HCT116 (cell line): Measurements from ENCODE around the gene GPHN. TPM values are rescaled to one million over a fixed set of nuclear protein-coding genes. Genes with fewer than 3 reads are reported as not detected.
A peak's percentile ranks its signal among the peaks of the same experiment; 100 is the strongest.

Source experiments
- ATAC-seq: fragments of 200-7000 bp; cut with Tn5 transposase; 2 replicates; pipeline ENCODE4 v1.9.1; 2020; ENCODE audit warnings: mild to moderate bottlenecking, moderate library complexity
- BruUV-seq: library from RNA; stranded (reverse); fragments of 400-500 nt; replicated peaks from 2 replicates; lab custom pipeline; 2021; lab: Mats Ljungman, UMichigan
- CTCF ChIA-PET: fragments of 300-600 bp; sonication (Branson Sonifier 250); formaldehyde crosslinking; loops from one replicate; lab custom pipeline; 2021; ENCODE audit warnings: antibody characterized with exemption; lab: Charles Lee
- POLR2A ChIA-PET: fragments of 300-600, 350-600 bp; sonication (Branson Sonifier 250); formaldehyde crosslinking; loops from one replicate; lab custom pipeline; 2021; ENCODE audit warnings: antibody characterized with exemption; lab: Charles Lee
- RAD21 ChIA-PET, 2 experiments: fragments of 300-600 bp; sonication (Branson Sonifier 250); formaldehyde crosslinking; loops; one replicate each; lab custom pipeline; 2023; ENCODE audit warnings: low total read pairs in 2 of 2; ENCODE audit not compliant: uncharacterized antibody in 2 of 2, unreplicated experiment in 2 of 2, low non-redundant PET in 1 of 2; lab: Charles Lee
- DNase-seq: peaks from one replicate; pipeline ENCODE4 v3.0.0-alpha.2; 2010; ENCODE audit warnings: low read depth, low spot score
- H2AFZ ChIP-seq: fragments of 200-600 bp; shearing (Covaris generic), sonication (generic); 2 replicates; pipeline ENCODE4 v1.6.1; 2017; ENCODE audit warnings: low read depth, mixed run types, mixed read lengths, antibody characterized with exemption, low read length; ENCODE audit not compliant: poor library complexity, severe bottlenecking
- H3K27ac ChIP-seq: 2 replicates; pipeline ENCODE4 v1.5.1; 2012; ENCODE audit warnings: low read depth, low read length
- H3K27me3 ChIP-seq: fragments of 200-600 bp; sonication (generic); 2 replicates; pipeline ENCODE4 v1.6.1; 2016; ENCODE audit warnings: mixed run types, low read length, mixed read lengths; ENCODE audit not compliant: insufficient read depth
- H3K36me3 ChIP-seq, 2 experiments: fragments of 200-500 bp in 1 of 2; fragments of 200-600 bp in 1 of 2; sonication (Bioruptor generic) in 1 of 2; sonication (generic) in 1 of 2; 2 replicates each; pipeline versions ENCODE4 v1.5.1 to v1.6.1; 2014 to 2016; ENCODE audit warnings: low read length in 2 of 2, inconsistent platforms in 1 of 2, mixed read lengths in 1 of 2, mixed run types in 1 of 2; ENCODE audit not compliant: insufficient read depth in 2 of 2, control insufficient read depth in 1 of 2
- H3K4me1 ChIP-seq, 2 experiments: fragments of 200-600 bp in 1 of 2; sonication (generic) in 1 of 2; 2 replicates each; pipeline versions ENCODE4 v1.5.1 to v1.6.1; 2012 to 2017; ENCODE audit warnings: low read length in 2 of 2, inconsistent platforms in 1 of 2, mild to moderate bottlenecking in 1 of 2, mixed read lengths in 1 of 2, mixed run types in 1 of 2, moderate library complexity in 1 of 2; ENCODE audit not compliant: insufficient read depth in 2 of 2, control insufficient read depth in 1 of 2
- H3K4me2 ChIP-seq: fragments of 200-600 bp; sonication (generic); 2 replicates; pipeline ENCODE4 v1.6.1; 2017; ENCODE audit warnings: mixed run types, low read length, mixed read lengths
- H3K4me3 ChIP-seq, 2 experiments: fragments of 200-600 bp in 1 of 2; sonication (generic) in 1 of 2; replicated peaks in 1 of 2; 2 replicates each; pipeline ENCODE4 v1.5.1; 2011 to 2016; ENCODE audit warnings: low read length in 2 of 2, control low read depth in 1 of 2, low read depth in 1 of 2, mild to moderate bottlenecking in 1 of 2, mixed read lengths in 1 of 2, mixed run types in 1 of 2
- H3K79me2 ChIP-seq: fragments of 200-600 bp; sonication (generic); 2 replicates; pipeline ENCODE4 v1.6.1; 2017; ENCODE audit warnings: mild to moderate bottlenecking, mixed run types, low read length, moderate library complexity, mixed read lengths; ENCODE audit not compliant: insufficient read depth
- H3K9ac ChIP-seq: fragments of 200-600 bp; sonication (generic); 2 replicates; pipeline ENCODE4 v1.6.1; 2016; ENCODE audit warnings: low read length, mixed read lengths
- H3K9me2 ChIP-seq: fragments of 200-600 bp; sonication (generic), shearing (Covaris generic); 2 replicates; pipeline ENCODE4 v1.6.1; 2017; ENCODE audit warnings: mixed run types, mild to moderate bottlenecking, moderate library complexity; ENCODE audit not compliant: insufficient read depth
- H3K9me3 ChIP-seq, 2 experiments: fragments of 200-500 bp in 1 of 2; fragments of 200-600 bp in 1 of 2; sonication (Bioruptor generic) in 1 of 2; sonication (generic) in 1 of 2; 2 replicates each; pipeline ENCODE4 v1.6.1; 2014 to 2017; ENCODE audit warnings: low read length in 2 of 2, mixed read lengths in 2 of 2, inconsistent platforms in 1 of 2, low read depth in 1 of 2, mild to moderate bottlenecking in 1 of 2, mixed run types in 1 of 2, moderate library complexity in 1 of 2; ENCODE audit not compliant: control insufficient read depth in 1 of 2, insufficient read depth in 1 of 2
- H4K20me1 ChIP-seq: fragments of 200-600 bp; sonication (generic), shearing (Covaris generic); 2 replicates; pipeline ENCODE4 v1.6.1; 2017; ENCODE audit warnings: mixed run types, mild to moderate bottlenecking, moderate library complexity; ENCODE audit not compliant: insufficient read depth
- CBX3 ChIP-seq: IDR thresholded peaks from 2 replicates; pipeline ENCODE4 v1.6.1; 2012; ENCODE audit warnings: low read depth
- ELF1 ChIP-seq: IDR thresholded peaks from 2 replicates; pipeline ENCODE4 v1.6.1; 2012; ENCODE audit warnings: low read depth, borderline replicate concordance
- EZH2 ChIP-seq: fragments of 200-600 bp; sonication (generic); IDR thresholded peaks from 2 replicates; pipeline ENCODE4 v1.6.1; 2017; ENCODE audit warnings: antibody characterized with exemption, mixed run types
- EZH2phosphoT487 ChIP-seq: fragments of 200-600 bp; IDR thresholded peaks from 2 replicates; pipeline ENCODE4 v1.6.1; 2018; ENCODE audit warnings: antibody characterized with exemption, borderline replicate concordance
- FOSL1 ChIP-seq: IDR thresholded peaks from 2 replicates; pipeline ENCODE4 v1.6.1; 2012; ENCODE audit warnings: low read depth
- POLR2A ChIP-seq: IDR thresholded peaks from 2 replicates; pipeline ENCODE4 v1.7.0; 2011; ENCODE audit warnings: borderline replicate concordance; ENCODE audit not compliant: insufficient read depth, insufficient read length; ENCODE audit errors: extremely low read depth
- POLR2AphosphoS5 ChIP-seq: IDR thresholded peaks from 2 replicates; pipeline ENCODE4 v1.6.1; 2011; ENCODE audit warnings: mild to moderate bottlenecking, low read depth, low read length, moderate library complexity
- SIN3A ChIP-seq: IDR thresholded peaks from 2 replicates; pipeline ENCODE4 v1.6.1; 2012; ENCODE audit warnings: low read depth
- SRF ChIP-seq: IDR thresholded peaks from 2 replicates; pipeline ENCODE4 v1.6.1; 2012; ENCODE audit warnings: low read depth
- ZBTB33 ChIP-seq: IDR thresholded peaks from 2 replicates; pipeline ENCODE4 v1.6.1; 2011; ENCODE audit warnings: mild to moderate bottlenecking, low read length, moderate library complexity; ENCODE audit not compliant: insufficient replicate concordance; ENCODE audit errors: extremely low read depth
- ZFX ChIP-seq: fragments of 450-650 bp; IDR thresholded peaks from 2 replicates; pipeline ENCODE4 v1.6.1; 2017
- intact Hi-C: fragments of 100-400 bp; cut with micrococcal nuclease; formaldehyde crosslinking; loops from 2 replicates; pipeline ENCODE4 v1.10.0; 2022
- total RNA-seq: library from RNA; stranded (reverse); gene quantifications from one replicate; pipeline ENCODE4 v1.2.1, GENCODE V29; 2021; ENCODE audit not compliant: unreplicated experiment
- TF ChIP-seq, protein P1 (sequence below): IDR thresholded peaks from 2 replicates; pipeline ENCODE4 v1.6.1; 2012
- TF ChIP-seq, protein P2 (sequence below), 3 experiments: fragments of 200-600 bp in 1 of 3; sonication (generic) in 1 of 3; IDR thresholded peaks in 2 of 3; conservative IDR thresholded peaks in 1 of 3; 2 replicates each; pipeline ENCODE4 v1.5.1; 2012 to 2017; ENCODE audit warnings: low read depth in 2 of 3, low read length in 2 of 3, antibody characterized with exemption in 1 of 3, borderline replicate concordance in 1 of 3, control low read depth in 1 of 3, mild to moderate bottlenecking in 1 of 3, mixed read lengths in 1 of 3, mixed run types in 1 of 3, moderate library complexity in 1 of 3; ENCODE audit not compliant: insufficient read depth in 1 of 3
- TF ChIP-seq, protein P3 (sequence below): IDR thresholded peaks from 2 replicates; pipeline ENCODE4 v1.6.1; 2012

The GPHN gene
- total RNA-seq, 1 experiment from 2014 or later = 43.8 TPM

DNA sequence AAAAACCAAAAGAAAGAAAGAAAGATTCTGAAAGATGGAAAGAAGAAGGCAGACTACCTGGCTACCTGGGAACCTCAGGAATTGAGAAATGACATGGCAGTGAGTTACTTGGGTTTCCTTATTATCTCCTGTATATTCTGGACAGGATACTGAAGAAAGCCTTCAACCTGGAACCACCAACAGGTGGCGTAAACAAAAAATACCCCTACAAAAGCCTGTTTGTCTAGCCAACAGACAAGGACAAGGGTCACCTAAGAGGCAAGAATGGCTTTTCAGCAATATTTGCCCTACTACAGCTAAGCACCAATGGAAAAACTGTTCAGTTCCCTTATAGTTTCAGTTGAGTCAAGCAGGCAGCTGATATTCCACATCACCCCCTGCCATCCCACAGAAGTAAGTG lies 274.9 kb downstream of the GPHN start:
- no peaks in the 10 kb centered on the region for H3K79me2 ChIP-seq
- DNase-seq (no peak), ATAC-seq (peak; percentile 47; the same call in 1 of the 2 replicates)
- H3K4me3 ChIP-seq = no peak overlapping the region
- no peaks in the 10 kb centered on the region for H3K9me2 ChIP-seq
- H3K4me1 ChIP-seq = no peaks in the 10 kb centered on the region
- no peak overlapping the region for H3K4me2 ChIP-seq
- CTCF ChIA-PET = no interaction called here
- RAD21 ChIA-PET = no interaction called here
- intact Hi-C loops = no loop called here
- POLR2A ChIA-PET = no interaction called here
- H3K9me3 ChIP-seq = no peaks in the 10 kb centered on the region
- H3K36me3 ChIP-seq = no peaks in the 10 kb centered on the region
- no peaks in the 10 kb centered on the region for H4K20me1 ChIP-seq
- TF ChIP-seq EZH2 = no peak
- TF ChIP-seq, protein P1, sequence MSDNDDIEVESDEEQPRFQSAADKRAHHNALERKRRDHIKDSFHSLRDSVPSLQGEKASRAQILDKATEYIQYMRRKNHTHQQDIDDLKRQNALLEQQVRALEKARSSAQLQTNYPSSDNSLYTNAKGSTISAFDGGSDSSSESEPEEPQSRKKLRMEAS = no peak
- TF ChIP-seq, protein P2, sequence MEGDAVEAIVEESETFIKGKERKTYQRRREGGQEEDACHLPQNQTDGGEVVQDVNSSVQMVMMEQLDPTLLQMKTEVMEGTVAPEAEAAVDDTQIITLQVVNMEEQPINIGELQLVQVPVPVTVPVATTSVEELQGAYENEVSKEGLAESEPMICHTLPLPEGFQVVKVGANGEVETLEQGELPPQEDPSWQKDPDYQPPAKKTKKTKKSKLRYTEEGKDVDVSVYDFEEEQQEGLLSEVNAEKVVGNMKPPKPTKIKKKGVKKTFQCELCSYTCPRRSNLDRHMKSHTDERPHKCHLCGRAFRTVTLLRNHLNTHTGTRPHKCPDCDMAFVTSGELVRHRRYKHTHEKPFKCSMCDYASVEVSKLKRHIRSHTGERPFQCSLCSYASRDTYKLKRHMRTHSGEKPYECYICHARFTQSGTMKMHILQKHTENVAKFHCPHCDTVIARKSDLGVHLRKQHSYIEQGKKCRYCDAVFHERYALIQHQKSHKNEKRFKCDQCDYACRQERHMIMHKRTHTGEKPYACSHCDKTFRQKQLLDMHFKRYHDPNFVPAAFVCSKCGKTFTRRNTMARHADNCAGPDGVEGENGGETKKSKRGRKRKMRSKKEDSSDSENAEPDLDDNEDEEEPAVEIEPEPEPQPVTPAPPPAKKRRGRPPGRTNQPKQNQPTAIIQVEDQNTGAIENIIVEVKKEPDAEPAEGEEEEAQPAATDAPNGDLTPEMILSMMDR (IDR thresholded peaks at IDR 0.05 in 2 of 3, conservative IDR thresholded peaks at IDR 0.05 in 1 of 3; ENCODE audit: borderline replicate concordance in 1 of 3, insufficient read depth in 1 of 3, low read depth in 2 of 3, low read length in 2 of 3) = peak in 2 of 3 experiments; percentile 13 to 15; a peak in 1 of 6 replicates
- H2AFZ ChIP-seq = no peak overlapping the region
- H3K9ac ChIP-seq = no peak overlapping the region
- no TSS peak for BruUV-seq
- H3K27me3 ChIP-seq = no peaks in the 10 kb centered on the region
- H3K27ac ChIP-seq = no peak overlapping the region

- no peak overlapping the region for H3K4me3 ChIP-seq
- no peaks in the 10 kb centered on the region for H3K36me3 ChIP-seq
- DNase-seq (no peak), ATAC-seq (no peak)
- H2AFZ ChIP-seq = no peak overlapping the region
- no peak overlapping the region for H3K9ac ChIP-seq
- no peak overlapping the region for H3K4me2 ChIP-seq
- ChIA-PET CTCF (no interaction called here), RAD21 (no interaction called here), POLR2A (no interaction called here)
- H3K27me3 ChIP-seq = no peaks in the 10 kb centered on the region
- no TSS peak for BruUV-seq
- no peaks in the 10 kb centered on the region for H3K4me1 ChIP-seq
- intact Hi-C loops = no loop called here
- no peaks in the 10 kb centered on the region for H3K9me2 ChIP-seq
- H3K27ac ChIP-seq = no peak overlapping the region
- peaks cover 0 to 5% of the 10 kb centered on the region in 2 experiments; a peak in 1 of 4 replicates for H3K9me3 ChIP-seq
- no peaks in the 10 kb centered on the region for H3K79me2 ChIP-seq
- no peaks in the 10 kb centered on the region for H4K20me1 ChIP-seq
- TF ChIP-seq POLR2A (no peak), CBX3 (no peak), SIN3A (no peak), POLR2AphosphoS5 (no peak), EZH2phosphoT487 (no peak), FOSL1 (no peak), ZBTB33 (no peak), ZFX (no peak), ELF1 (no peak), SRF (no peak)
- TF ChIP-seq, protein P3, sequence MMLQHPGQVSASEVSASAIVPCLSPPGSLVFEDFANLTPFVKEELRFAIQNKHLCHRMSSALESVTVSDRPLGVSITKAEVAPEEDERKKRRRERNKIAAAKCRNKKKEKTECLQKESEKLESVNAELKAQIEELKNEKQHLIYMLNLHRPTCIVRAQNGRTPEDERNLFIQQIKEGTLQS = no peak
- TF ChIP-seq, protein P1 = no peak
Observed at GRCh38 chr14:66790101-66790500, 282.2 kb downstream of the GPHN start.
